Measurements from ENCODE around the gene MELTF.

Gene MELTF

DNA sequence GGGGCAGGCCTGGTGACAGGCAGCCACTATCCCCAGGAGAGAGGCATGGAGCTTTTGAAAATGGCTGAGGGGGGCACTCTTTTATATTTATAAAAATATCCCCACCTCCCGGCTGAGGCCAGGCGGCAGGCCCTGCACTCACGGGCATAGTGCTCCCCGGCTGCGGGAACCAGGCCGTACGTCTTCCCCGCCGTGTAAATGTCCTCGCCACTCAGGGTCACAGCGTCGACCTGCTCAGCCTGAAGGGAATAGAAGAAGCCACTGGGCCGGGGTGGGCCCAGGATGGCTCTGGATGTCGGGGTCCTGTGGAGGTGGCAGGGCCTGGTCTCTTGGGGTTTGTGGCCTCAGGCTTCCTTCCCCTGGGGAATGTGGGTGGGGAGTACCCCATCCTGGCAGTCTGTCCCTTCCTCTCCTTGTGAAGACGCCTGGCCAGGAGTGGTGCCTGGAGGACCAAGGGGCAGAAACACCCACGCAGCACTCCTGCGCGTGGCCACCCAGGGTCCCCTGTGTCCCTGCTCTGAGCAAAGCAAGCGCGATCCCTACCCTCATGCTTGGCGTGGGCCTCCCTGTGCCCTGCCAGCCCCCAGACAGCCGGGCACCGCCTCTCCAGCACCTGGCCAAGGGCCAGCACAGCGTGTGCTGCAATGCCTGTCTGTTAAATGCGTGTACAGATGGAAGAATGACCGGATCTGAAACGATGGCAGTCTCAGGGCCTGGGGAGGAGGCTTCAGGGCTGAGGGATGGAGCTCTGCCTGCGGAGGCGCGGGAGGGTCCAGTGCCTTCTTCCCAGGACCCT is 18.9 kb downstream of the MELTF start:
- no peak for DNase-seq (ENCODE audit: low read depth)

DNA sequence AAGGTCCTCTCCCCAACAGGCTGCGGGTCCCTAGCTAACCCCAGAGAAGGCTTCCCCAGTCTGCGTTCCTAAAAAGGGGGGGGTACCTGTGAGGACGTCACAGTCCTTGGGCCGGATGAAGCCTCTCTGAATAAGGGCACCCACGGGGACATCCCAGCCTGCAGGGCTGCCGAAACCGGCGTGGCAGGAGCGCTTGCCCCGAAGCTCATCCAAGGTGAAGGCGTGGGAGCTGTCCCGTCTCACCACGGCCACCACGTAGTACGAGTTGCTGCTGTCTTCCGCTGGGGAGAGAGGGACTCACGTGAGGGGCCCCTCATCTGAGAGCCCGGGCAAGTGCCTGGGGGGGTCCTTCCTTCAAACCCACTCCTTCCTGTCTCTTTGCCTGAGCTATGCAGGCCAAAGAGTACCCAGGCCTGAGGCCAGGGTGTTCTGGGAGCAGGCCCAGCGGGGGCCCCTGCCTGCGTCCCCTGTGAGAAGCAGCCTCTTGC is 20.0 kb downstream of the MELTF start:
- DNase-seq (ENCODE audit: low read depth): no peak

DNA sequence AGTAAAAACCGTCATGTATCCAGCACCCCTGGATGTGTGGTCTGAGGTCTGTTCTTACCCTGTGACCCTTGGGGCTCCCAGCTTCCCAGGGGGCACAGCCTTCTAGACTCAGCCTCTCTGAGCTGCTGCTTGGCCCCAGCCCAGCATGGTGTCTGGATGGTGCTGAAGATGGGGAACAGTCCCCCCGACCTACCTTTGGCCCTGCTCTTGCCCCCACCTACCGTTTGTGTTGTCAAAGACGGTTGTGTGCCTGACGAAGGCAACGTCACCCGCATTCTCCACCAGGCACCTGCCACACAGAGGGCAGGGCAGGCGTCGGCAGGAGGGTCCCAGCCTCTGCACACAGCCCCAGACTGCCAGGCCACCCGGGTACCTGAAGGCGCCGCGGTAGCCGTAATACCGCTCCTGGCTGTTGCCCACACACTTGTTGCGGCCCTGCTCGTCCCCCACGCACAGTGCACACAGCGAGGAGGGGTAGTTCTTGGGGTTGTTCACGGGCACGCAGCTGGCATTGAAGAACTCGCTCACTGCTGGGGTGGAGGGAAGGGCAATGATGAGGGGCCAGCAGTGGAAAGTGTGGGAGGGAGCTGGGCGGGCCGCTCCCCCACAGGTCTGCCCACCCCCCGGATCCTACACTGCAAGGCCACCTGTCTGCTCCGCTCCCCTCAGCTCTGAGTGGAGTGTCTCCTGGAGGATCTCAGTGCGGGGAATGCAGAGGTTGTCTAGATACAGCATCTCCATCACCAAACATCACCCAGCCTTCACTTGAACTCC is 21.0 kb downstream of the MELTF start:
- no peak for DNase-seq (ENCODE audit: low read depth)

DNA sequence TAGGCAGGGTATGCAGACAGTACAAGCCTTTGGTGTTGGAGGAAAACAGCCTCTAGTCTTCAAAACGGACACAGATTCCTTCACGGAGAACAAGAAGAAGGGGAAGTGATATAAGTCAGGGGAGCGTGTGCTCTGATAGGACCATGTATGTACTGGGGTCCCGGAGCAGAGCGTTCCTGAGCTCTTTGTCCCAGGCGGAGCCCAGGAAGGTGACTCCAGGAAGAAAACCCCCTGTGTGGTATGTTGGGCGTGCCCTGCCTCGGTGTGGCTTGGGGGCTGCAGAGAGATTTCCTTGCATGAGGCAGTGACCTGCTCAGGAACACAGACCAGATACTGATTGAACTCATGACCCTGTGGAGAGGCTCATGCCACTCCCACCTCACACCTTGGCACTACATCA is 21.7 kb downstream of the MELTF start:
- no peak for DNase-seq (ENCODE audit: low read depth)

DNA sequence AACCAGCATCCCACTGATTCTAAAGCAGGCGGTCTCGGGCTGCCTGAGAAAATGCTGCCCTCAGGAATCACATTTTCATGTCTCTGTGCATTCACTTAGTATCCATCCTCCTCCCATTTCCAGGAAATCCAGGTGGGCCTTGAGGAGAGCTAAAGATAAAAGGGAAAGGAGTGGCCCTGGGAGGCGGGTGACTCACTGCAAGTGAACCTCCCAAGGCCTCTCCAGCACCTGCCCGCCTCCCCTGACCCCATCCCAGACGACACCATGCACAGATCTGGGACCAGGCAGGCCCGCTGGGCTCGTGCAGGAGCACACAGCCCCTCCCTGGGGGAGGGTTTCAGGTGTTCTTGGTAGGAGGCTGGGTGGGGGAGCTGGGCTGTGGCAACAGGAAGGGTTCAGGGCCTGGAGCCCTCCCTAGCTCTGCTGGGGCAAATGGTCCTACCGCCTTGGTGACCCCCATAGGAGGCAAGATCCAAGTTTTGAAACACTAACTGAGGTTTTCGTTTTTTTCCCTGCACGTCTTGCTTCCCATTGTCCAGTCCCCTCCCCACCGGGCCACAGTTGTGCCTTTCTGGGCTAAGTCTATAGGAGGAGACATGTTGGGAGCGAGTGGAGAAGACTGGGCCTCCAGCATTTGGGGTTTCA is 22.2 kb downstream of the MELTF start:
- DNase-seq (ENCODE audit: low read depth): no peak

DNA sequence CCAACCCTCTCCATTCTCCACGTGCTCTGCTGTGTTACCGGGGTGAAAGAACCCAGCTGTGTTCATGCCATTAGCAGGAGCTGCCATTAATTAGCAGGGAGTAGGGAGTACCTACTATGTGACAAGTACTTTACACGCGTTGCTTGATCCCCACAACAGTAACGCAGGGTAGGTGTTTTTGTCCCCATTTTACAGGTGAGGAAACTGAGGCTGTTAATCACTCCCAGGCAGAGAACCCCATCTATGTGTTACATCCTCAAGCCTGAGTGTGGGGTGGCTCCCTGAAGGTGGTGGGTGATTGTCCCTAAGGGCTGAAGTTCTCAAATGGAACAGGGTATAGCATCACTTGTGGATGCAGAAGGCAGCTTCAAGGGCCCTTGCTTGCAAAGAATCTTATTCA is 22.8 kb downstream of the MELTF start:
- DNase-seq (ENCODE audit: low read depth): no peak

DNA sequence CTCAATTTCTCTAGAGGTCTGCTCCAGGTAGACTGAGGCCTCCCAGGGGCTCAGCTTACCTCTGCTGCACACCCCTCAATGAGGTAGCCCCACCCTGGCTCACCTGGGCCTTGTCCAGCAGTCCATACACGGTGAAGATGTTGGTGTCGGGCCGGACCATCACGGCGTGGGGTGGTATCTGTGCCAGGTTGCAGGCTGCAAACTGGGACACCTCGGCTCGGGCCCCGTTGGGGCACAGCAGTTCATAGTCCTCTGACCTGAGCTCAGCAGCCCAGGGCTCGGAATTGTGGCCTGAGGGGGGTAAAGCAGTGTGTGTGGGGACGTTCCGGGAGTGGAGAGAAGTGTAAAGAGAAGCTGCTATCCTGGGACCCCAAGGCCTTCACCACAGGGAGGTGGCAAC is 23.2 kb downstream of the MELTF start:
- DNase-seq (ENCODE audit: low read depth): no peak

DNA sequence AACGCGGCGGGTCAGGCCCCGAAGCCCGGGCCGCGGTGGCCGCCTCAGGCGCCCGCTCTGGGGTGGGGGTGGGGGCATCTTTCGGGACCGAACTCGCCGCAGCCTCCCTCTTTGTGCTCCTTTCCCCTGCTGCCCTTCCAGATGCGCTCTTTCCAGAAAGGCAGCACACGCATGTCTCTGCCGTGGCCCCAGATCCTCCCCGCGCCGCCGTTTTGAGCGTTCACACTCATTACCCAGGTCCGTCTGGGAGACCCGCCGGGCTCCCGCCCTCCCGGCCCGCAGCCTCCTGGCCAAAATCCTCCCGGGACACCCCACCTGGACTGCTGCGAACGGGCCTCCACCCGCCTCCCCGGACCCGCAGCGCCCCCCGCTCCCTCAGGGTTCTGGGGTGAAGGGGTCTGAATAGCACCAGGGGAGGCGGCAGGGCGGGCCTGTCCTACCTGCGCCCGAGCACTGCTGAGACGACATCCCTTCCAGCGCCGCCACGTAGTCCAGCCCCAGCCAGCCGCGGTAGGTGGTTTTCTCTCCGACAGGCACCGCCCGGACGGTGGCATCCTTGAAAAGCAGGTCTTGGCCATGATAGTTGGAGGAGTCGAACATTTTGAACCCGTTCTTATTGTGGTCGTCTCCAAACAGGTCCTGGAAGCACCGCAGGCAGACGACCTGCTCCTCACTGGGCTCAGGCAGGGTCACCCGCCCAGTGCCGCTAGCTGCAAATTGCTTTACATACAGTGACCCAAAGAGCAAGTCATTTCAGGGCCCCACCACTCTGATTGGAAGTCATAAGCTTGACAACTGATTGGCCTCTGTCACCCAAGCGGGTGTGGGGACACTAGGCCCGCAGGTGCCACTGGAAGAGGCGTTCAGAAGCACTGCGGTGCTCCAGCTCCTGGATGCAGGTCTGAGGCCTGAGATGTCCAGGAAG is 25.9 kb downstream of the MELTF start:
- DNase-seq (ENCODE audit: low read depth): peak; percentile 50

DNA sequence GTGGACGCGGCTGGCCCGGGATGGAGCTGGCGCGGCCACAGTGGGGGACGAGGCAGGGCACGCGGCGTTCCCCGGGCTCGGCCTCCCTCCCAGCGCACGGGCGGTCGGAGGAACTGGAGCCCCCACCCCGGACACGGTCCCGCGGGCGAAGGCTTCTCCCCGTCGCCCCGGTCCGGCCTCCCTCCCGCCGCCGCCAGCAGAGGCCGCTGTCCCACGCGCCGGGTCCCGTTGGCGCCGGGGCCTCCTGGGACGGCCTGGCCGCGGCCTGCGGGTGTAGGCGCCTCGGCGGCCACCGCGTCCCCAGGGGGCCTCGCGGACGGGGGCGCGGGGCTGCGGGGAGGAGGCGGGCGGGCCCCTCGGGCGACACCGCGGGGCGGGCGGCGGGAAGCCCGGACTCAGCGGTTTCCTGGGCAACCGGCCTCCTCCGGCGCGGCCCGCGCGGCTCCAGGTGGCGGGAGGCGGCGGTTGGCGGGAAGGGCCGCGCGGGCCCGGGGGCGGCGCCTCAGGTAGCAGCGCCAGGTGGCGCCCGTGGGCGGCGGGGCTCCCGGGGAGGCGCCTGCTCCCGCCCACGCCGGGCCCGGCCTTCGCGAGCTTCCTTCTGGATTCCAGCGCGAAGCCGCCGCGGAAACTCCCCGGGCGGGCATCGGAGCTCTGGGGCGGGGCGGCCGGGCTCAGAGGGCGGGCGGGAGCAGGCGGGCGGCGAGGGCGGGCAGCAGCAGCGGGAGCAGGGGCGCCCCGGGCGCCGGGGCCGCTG is 26.7 kb downstream of the MELTF start:
- DNase-seq (ENCODE audit: low read depth): peak; percentile 77

DNA sequence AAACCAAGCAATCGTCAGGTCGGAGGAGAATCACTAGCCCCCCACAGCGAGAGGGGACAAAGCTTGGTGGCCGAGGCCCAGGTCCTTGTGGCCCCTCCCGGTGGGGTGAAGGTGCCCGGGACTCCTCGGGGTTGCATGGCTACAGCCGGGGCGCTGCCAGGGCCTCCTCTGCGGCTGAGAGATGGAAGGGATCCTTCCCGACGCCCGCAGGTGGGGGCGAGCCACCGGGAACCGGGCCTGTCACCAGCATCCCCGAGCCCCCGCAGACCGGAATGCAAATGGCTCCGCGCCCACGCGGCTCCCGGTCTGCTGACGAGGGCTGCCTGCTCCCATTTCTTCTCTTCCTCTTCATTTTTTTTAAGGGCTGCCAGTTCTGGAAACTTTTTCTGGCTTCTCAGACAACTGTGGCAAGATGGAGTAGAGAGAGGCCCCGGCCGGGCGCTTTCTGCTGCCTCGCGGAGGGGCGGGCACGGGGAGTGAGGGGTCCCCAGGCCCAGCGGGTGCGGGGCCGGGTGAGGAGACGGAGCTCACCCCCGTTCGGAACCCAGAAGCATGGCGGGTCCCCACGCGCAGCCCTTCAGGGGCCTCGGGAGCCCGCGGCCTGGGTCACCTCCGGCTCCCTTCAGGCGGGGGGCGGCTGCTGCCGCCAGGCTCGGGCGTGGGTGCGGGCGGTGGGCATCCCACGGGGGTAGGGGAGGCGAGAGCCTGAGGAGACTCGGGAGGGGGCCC is 27.5 kb downstream of the MELTF start:
- no peak for DNase-seq (ENCODE audit: low read depth)

DNA sequence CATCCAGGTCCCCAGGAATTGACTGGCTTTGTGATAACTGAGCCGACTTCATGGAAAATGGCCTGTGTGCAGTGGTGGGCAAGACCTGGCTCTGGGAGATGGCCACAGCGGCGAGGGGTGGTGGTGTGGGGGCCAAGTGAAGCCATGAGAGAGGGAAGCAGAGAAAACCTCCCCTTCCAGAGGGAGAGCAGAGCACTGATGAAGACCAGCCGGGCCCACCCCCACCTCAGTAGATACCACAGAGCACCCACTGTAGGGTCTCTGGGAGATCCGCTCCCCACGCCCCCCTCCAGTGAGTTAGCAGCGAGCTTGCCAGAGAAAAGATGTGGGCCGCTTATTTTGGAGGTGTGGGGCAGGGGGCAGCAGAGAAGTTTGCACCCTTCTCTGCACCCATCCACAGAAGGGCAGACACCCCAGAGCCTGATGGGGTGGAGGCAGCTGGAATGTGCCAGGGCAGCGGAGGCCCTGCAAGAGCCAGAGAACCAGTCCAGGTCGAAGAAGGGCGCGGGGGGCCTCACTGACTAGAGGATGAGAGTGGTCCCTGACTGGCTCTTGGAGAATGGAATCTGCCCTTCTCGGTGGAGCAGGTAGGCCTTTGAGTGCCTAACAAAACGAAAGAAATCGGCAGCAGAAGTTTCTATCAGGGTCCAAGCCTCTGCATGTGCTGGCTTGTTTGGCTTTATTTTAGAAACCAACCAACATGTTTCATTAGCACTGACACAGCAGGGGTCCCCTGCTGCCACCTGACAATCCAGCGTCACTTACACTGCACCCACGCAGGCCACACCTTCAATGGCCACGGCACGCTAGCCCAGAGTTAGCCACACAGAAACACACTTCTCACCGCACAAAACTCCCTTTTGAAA is 28.3 kb downstream of the MELTF start:
- DNase-seq (ENCODE audit: low read depth): no peak

DNA sequence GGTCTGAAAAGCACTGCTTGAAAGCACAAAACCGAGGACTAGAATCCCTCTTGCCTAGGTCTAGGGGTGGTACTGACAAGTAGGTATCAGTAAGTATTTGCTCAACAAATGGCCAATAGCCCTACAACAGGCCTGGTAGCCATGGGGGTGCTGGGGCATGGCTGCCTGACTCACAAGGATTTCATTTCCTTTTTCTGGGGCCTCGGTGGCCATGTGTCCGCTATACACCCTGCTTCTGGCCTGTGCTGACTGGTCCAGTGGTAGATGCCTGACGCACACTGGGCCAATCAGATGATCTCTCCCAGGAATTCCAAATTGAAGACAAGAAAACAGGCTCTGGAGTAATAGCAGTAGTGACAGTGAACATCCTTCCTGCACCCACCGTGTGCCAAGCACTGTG is 29.4 kb downstream of the MELTF start:
- peak; percentile 40 for DNase-seq (ENCODE audit: low read depth)

DNA sequence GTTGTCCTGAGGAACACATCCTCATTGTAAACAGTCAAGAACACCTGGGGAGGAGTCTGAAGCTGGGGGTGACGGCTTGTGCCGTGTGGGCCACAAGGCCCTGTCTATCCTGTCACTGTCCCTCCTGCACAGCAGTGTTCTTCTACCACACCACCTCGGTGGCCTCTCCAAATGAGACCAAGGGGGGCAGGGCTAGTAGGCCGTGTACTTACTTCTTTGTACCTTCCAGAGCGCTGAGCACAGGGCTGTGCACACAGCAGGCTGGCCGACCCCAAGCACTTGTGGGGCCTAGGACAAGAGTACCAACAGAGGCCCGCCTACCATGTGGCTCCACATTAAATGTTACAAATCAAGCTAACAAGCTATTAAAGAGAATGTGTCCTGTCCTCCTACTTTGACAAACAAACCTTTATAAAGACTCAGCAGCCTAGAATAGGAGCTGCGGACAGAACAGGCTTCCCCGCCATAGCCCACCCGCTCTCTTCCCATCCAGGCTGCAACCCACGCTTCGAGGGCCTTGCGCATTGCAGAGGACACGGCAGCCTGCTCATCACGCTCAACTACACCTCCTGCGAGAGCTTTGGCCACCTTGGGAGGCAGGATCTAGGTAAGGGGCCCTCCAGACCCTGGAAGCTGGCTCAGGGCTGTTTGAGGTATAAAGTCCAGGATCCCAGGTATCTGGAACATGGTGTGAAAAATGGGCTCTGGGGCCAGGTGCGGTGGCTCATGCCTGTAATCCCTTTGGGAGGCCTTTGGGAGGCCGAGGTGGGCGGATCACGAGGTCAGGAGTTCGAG is 30.5 kb downstream of the MELTF start:
- DNase-seq (ENCODE audit: low read depth): no peak

DNA sequence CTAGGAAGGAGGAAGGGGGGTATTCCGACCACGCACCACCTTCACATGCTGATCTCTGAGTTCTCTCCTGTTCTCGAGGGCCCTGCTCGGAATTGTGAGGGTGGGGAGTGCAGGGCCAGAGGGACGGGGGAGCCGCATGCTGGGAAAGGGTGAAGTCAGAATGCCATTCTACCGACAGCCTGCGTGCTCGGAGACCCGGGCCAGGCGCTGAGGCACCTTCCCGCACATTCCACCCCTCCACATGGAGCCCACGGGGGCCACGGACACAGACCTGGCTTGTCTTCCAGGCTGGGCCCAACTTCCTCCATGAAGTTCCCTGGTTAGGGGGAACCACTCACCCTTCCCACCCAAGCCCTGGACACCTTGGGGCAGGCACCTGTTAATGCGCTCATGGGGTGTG is 32.3 kb downstream of the MELTF start:
- no peak for DNase-seq (ENCODE audit: low read depth)

DNA sequence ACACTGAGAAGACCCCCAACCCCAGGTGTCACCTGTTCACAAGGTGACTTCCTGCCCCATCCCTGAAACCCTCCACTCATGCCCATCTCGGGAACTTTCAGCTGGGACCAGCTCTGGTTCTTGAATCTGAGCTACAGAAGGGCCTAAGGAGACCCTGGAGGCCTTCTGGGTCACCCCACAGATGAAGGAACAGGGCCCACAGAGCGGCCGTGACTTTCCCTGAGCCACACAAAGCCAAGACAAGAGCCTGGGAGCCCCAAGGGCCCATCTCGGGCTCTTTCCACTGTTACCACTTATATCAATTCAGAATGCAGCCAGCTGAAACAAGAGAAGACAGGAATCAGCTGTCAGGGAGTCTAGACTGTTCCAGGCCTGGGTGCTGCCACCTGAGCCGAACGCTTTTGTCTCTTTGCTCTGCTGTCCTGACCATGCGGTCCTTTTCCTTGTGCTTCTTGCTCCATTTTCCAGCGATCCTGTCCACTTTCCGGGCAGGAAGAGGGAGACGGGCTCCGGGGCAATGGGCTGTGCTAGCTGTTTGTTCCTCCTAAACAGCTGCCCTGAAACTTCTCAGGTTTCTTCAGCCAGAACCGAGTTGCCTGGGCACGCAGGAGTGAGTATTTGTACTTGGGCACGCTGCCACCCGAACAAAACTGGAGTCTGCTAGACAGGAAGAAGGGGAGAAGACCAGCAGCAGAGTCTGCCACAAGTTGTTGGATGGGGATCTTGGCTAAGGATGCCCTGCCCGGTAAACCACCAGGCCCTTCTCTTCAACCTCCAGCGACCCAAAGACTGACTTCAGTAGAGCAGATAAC is 33.0 kb downstream of the MELTF start:
- no peak for DNase-seq (ENCODE audit: low read depth)

DNA sequence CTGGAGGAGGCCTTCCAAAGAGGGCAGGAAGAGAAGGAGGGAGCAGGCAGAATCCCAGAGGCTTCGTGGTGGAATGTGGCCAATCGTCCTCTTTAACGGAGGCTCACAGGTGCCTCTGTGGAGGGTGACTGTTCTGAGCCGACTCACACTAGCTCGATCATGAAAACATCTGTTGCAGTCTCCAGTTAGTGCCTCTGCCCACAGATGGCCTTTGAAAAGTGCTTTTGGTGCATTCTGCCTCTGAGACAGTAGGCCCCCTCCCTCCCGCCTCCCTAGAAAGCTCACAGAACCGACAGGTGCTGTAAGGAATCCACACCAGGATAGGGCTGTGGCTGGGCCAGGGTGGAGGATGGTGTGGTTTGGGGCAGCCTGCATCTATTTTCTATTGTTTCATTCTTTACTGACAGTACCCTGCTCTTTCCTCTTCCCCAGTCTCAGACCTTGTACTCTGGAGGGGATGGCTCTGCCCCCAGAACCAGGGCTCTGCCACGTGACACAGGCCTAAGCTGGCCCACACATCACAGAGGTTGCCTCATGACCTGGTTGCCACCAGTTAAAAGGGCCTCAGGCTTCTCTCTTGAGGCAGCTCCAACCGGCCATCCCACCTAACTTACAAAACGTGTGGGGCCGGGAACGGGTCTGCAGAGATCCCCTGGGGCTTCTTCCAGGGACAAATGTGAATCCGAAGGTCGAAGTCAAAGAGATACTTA is 33.8 kb downstream of the MELTF start:
- DNase-seq (ENCODE audit: low read depth): no peak

DNA sequence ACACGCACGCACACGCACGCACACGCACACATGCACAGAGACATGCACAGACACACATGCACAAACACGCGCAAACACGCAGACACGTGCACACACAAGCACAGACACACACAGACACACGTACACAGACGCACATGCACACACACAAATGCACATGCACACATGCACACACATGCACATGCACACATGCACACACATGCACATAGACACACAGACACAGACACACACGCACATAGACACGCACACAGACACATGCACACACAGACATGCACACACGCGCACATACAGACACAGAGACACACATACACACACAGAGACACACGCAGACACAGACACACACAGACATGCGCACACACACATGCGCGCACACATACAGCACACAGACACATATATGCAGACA is 34.6 kb downstream of the MELTF start:
- DNase-seq (ENCODE audit: low read depth): no peak
